Large intestine (tissue), 3 donors: ENCODE data around the gene DHX58. TPM values are rescaled to one million over a fixed set of nuclear protein-coding genes. Genes with fewer than 3 reads are reported as not detected.

Experiments
- DNase-seq, 2 donors: peaks; one replicate each; pipeline versions ENCODE4 v3.0.0 to v3.0.0-alpha.2; 2013
- H3K27ac ChIP-seq: one replicate; pipeline ENCODE4 v1.5.1; 2013; ENCODE audit warnings: low read length
- H3K27me3 ChIP-seq: 2 replicates; pipeline ENCODE4 v1.6.1; 2013; ENCODE audit warnings: low read length; ENCODE audit not compliant: control insufficient read depth, insufficient read depth
- H3K36me3 ChIP-seq: 2 replicates; pipeline ENCODE4 v1.6.1; 2013; ENCODE audit warnings: low read length; ENCODE audit not compliant: control insufficient read depth, insufficient read depth
- H3K4me1 ChIP-seq: one replicate; pipeline ENCODE4 v1.6.1; 2013; ENCODE audit warnings: low read length; ENCODE audit not compliant: control insufficient read depth, insufficient read depth
- H3K4me3 ChIP-seq: one replicate; pipeline ENCODE4 v1.5.1; 2013; ENCODE audit warnings: low read length
- H3K9me3 ChIP-seq: one replicate; pipeline ENCODE4 v1.6.1; 2013; ENCODE audit warnings: mild to moderate bottlenecking, low read depth, low read length, moderate library complexity; ENCODE audit not compliant: control insufficient read depth
- WGBS: methylation state at CpG from one replicate; pipeline ENCODE4 v1.1.5; 2013; ENCODE audit warnings: low lambda C conversion rate; ENCODE audit not compliant: insufficient coverage; 5-methylcytosine and 5-hydroxymethylcytosine counted together
- polyA plus RNA-seq: library from polyadenylated mRNA; unstranded; fragments of 120-200 nt; gene quantifications from one replicate; pipeline ENCODE4 v1.2.1, GENCODE V29; 2013

The DHX58 gene
- polyA plus RNA-seq, 1 donor, result 11.8 TPM

DNA sequence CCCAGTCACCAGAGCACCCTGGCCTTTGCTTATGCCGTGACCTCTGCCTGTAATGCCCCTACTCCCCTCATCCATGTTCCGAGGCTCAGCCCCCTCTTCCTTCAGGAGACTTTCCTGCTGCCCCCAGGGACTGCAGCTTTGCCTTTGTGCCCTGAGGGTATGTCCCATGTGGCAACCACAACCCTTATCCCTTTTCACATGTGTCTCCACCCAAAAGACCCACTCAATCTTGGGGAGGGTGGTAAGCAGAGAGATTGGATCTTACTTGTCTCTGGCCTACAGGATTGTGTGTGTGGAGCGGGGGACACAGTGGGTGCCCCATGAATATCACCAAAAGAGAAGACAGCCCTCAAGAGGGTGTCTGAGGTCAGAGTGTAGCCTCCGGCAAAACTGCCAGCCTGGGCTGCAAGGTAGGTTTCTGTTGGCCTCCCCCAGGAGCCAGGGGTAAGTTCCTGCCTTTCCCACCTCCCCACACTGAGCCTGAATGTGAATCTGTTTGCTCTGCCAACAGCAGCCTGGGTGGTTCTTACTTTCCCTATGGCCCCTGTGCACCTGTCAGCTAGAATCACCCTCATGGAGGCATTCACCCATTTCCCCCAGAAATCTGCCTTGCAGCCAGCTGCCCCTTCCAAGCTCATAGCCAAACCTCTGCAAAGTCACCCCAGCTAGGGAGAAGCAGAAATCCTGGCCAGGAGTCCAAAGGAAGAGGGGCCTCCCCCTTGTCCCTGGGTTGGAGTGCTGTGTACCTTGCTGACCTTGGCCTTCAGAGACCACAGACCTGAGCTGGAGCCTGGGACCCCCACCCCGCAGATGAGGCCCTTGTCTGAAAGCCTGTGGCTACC is 50.6 kb downstream of the DHX58 start:
- no peak overlapping the region for H3K27ac ChIP-seq
- no CpG with 5 or more reads among the region's 5 CpGs for WGBS
- H3K27me3 ChIP-seq, result peaks cover 2% of the 10 kb centered on the region
- no peaks in the 10 kb centered on the region for H3K4me1 ChIP-seq
- no peak for DNase-seq
- no peaks in the 10 kb centered on the region for H3K9me3 ChIP-seq
- H3K4me3 ChIP-seq, result no peak overlapping the region
- H3K36me3 ChIP-seq, result no peaks in the 10 kb centered on the region

GRCh38 chr17:42060231-42060630 is 52.3 kb downstream of the DHX58 start:
- no peak overlapping the region for H3K4me3 ChIP-seq
- H3K27ac ChIP-seq, result no peak overlapping the region
- H3K4me1 ChIP-seq, result no peaks in the 10 kb centered on the region
- H3K27me3 ChIP-seq, result peaks cover 12% of the 10 kb centered on the region
- H3K36me3 ChIP-seq, result no peaks in the 10 kb centered on the region
- no peaks in the 10 kb centered on the region for H3K9me3 ChIP-seq
- no peak for DNase-seq
- no CpG with 5 or more reads among the region's 4 CpGs for WGBS

GRCh38 chr17:42059815-42060214 is 52.7 kb downstream of the DHX58 start:
- Histone ChIP-seq H3K4me1 (no peaks in the 10 kb centered on the region), H3K36me3 (no peaks in the 10 kb centered on the region), H3K27me3 (peaks cover 16% of the 10 kb centered on the region), H3K4me3 (no peak overlapping the region), H3K9me3 (no peaks in the 10 kb centered on the region), H3K27ac (no peak overlapping the region)
- DNase-seq, result no peak
- WGBS, result no CpG with 5 or more reads among the region's 4 CpGs

DNA sequence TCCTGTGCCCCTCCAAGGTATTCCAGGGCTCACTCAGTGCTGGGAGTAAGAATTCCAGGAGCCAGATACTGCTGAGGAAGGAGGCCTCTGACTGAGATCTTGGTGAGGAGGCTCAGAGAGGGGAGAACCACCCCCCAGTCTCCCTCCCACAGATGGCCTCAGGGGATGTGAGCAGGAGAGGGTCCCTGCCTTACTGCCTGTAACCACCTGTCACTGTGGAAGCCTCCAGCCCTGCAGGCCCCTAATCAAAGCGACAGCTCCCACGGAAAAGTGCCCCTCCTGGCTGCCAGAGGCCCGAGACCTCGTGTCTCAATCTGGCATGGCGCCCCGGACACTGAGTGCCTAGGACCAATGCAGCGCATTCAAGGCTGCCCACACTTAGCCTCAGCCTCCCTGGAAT is 54.5 kb downstream of the DHX58 start:
- H3K36me3 ChIP-seq, result no peaks in the 10 kb centered on the region
- H3K4me3 ChIP-seq, result no peak overlapping the region
- WGBS, result no CpG with 5 or more reads among the region's 7 CpGs
- peaks cover 31% of the 10 kb centered on the region for H3K27me3 ChIP-seq
- no peak for DNase-seq
- no peaks in the 10 kb centered on the region for H3K4me1 ChIP-seq
- no peaks in the 10 kb centered on the region for H3K9me3 ChIP-seq
- H3K27ac ChIP-seq, result no peak overlapping the region

DNA sequence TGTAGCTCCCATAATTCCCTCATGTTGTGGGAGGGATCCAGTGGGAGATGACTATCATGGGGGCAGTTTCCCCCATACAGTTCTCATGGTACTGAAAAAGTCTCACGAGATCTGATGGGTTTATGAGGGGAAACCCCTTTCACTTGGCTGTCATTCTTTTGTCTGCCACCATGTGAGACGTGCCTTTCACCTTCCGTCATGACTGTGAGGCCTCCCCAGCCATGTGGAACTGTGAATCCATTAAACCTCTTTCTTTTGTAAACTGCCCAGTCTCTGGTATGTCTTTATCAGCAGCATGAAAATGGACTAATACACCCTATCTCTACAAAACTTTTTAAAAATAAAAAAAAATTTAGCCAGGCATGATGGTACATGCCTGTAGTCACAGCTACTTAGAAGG is 55.9 kb downstream of the DHX58 start:
- Histone ChIP-seq H3K4me3 (no peak overlapping the region), H3K27ac (no peak overlapping the region), H3K4me1 (no peaks in the 10 kb centered on the region), H3K36me3 (no peaks in the 10 kb centered on the region), H3K9me3 (no peaks in the 10 kb centered on the region), H3K27me3 (peaks cover 39% of the 10 kb centered on the region)
- no peak for DNase-seq
- no CpG with 5 or more reads among the region's 3 CpGs for WGBS

DNA sequence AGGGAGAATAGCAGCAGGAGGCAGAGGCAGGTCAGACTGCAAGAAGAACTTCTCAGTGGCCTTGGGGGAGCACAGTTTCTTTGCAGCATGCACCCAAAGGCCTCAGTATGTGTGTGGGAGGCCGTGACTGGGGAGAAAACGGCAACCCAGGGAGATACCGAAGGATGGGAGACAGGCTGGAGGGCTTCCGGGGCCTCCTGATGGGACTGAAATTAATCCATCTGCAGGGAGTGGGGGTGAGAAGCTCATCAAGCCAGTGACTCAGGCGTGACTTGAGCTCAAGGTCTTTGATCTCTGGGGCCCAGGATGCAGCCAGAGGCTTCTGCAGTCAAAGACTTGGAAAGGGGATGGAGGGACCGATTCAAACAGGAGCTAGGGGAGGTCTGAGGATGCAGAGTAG is 57.0 kb downstream of the DHX58 start:
- no peaks in the 10 kb centered on the region for H3K36me3 ChIP-seq
- H3K9me3 ChIP-seq, result no peaks in the 10 kb centered on the region
- no peak overlapping the region for H3K4me3 ChIP-seq
- H3K27me3 ChIP-seq, result peaks cover 39% of the 10 kb centered on the region
- no peaks in the 10 kb centered on the region for H3K4me1 ChIP-seq
- H3K27ac ChIP-seq, result no peak overlapping the region
- no peak for DNase-seq
- no CpG with 5 or more reads among the region's 6 CpGs for WGBS

DNA sequence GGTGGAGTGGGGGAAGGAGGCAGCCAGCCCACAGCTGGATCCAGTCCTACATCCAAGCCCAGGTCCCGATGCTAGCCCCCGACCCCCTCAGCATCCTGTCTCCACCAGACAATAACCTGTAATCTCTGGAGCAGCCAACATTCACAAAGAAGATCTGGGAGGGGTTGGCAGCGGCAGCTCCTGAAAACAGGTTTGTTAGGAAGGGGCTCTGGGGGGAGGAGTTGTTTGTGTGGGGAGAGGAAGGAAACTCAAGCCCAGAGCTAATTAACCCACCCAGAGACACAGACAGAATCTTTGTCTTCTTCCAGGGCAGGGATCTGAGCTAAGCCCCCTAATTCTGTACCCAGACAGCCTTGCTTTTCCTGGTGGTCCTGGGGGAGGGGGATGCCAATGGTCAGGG is 57.5 kb downstream of the DHX58 start:
- no peaks in the 10 kb centered on the region for H3K4me1 ChIP-seq
- H3K9me3 ChIP-seq, result no peaks in the 10 kb centered on the region
- no peak overlapping the region for H3K4me3 ChIP-seq
- H3K27me3 ChIP-seq, result peaks cover 39% of the 10 kb centered on the region
- H3K27ac ChIP-seq, result no peak overlapping the region
- DNase-seq, result no peak
- H3K36me3 ChIP-seq, result no peaks in the 10 kb centered on the region
- no CpG with 5 or more reads among the region's 3 CpGs for WGBS

DNA sequence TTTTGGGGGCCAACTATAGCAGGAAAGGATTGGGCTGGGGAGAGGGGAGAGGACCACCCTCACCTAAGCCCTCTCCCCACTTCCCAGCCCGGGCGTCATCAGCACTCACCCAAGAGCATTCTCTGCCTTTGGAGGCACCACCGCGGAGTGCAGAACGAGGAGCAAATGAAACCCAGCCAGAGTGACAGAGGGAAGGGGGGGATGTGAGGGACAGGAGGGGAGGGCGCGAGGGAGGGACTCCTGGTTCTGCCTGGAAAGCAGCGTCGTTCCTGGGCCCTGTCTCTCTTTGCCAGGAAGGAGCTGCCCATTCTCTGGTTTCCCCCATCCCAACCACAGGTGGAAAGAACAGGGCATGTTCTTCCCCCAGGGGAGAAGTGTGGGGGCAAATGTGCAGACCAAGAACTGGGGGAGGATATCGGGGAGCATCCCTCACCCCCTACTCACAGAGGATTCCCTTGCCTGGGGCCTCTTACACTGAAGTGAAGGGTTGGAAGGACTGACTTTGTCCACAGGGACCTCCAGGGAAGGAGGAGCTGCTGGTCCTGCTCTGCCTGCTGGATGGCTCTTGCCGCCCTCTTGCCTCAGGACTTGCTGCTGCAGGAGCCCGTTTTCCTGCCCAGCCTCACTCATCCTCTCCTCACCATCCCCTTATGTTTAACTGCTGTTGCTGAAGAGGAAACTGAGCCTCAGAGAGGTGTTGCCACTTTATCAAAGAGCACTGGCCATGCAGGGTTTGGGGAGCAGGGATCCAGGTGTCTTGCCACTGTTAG is 58.6 kb downstream of the DHX58 start:
- Histone ChIP-seq H3K4me3 (no peak overlapping the region), H3K4me1 (peaks cover 4% of the 10 kb centered on the region), H3K27me3 (peaks cover 37% of the 10 kb centered on the region), H3K27ac (no peak overlapping the region), H3K36me3 (no peaks in the 10 kb centered on the region), H3K9me3 (no peaks in the 10 kb centered on the region)
- 60% methylated on average over 1 of the region's 12 CpGs for WGBS
- no peak for DNase-seq

DNA sequence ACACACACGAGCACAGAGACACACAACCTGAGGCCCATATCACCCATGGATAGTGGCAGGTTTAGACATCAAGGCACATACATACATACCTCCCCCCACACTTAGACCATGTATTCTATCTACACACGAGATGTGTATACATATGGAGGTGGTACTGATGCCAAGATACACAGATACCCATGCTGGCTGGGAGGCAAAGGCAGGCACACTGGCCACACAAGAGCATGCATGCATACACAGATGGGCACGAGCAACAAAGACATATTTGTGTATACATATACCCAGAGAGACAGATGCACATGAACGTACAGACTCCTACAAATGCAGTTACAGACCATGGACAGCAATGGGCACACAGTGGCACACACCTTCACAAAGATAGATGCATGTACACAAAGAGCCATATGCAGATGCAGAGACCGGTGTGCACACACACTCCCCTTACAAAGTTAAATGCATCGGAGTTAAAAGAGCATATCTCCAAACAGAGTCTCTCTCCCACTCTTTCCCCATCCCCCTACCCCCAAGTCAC is 60.1 kb downstream of the DHX58 start:
- Histone ChIP-seq H3K27me3 (peaks cover 36% of the 10 kb centered on the region), H3K4me3 (no peak overlapping the region)
- WGBS, result no CpG with 5 or more reads among the region's 6 CpGs

GRCh38 chr17:42051645-42052044 is 60.9 kb downstream of the DHX58 start:
- no peak for DNase-seq
- no CpG with 5 or more reads among the region's 7 CpGs for WGBS
- H3K27me3 ChIP-seq, result peaks cover 36% of the 10 kb centered on the region

More for the DNA sequence above, 60.1 kb downstream of the DHX58 start:
- peaks cover 4% of the 10 kb centered on the region for H3K4me1 ChIP-seq
- no peak overlapping the region for H3K27ac ChIP-seq
- no peaks in the 10 kb centered on the region for H3K9me3 ChIP-seq
- H3K36me3 ChIP-seq, result no peaks in the 10 kb centered on the region
- DNase-seq, result no peak

More at GRCh38 chr17:42051645-42052044, 60.9 kb downstream of the DHX58 start:
- no peak overlapping the region for H3K4me3 ChIP-seq
- no peak overlapping the region for H3K27ac ChIP-seq
- H3K4me1 ChIP-seq, result peaks cover 4% of the 10 kb centered on the region
- H3K9me3 ChIP-seq, result no peaks in the 10 kb centered on the region
- H3K36me3 ChIP-seq, result no peaks in the 10 kb centered on the region
